T-helper 1 cell (primary cell): ENCODE data around the gene STPG3.
A peak's percentile ranks its signal among the peaks of the same experiment; 100 is the strongest.
"Not testable (repeated sequence)": the region's sequence is repeated elsewhere in the genome, so short reads cannot be mapped to it uniquely, and the experiment has no call there.

Experiments used
- DNase-seq, 5 donors: peaks; one replicate each; pipeline ENCODE4 v3.0.0-alpha.2; 2012 to 2020

STPG3 gene

GRCh38 chr9:137245450-137246421 is 5.3 kb upstream of the STPG3 start:
- no peak for DNase-seq

GRCh38 chr9:137247135-137247915 is 3.8 kb upstream of the STPG3 start:
- no peak for DNase-seq

DNA sequence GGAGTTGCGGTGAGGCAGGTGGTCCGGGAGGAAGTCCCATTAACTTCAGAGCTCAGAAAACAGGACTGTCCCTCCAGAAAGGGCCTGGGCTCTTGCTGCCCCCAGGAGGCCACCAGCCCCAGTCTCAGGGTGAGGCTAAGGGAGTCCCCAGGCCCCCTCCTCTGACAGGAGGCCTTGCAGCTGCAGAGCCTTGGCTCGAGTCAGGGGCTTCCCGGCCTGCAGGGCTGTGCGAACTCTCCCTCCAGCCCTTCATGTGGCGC is 3.2 kb upstream of the STPG3 start:
- no peak for DNase-seq

- DNase-seq = no peak
These were observed 525 bp upstream of the STPG3 start for GRCh38 chr9:137250329-137251193.

- no peak for DNase-seq
These were observed 593 bp downstream of the STPG3 start for GRCh38 chr9:137251490-137252268.

DNA sequence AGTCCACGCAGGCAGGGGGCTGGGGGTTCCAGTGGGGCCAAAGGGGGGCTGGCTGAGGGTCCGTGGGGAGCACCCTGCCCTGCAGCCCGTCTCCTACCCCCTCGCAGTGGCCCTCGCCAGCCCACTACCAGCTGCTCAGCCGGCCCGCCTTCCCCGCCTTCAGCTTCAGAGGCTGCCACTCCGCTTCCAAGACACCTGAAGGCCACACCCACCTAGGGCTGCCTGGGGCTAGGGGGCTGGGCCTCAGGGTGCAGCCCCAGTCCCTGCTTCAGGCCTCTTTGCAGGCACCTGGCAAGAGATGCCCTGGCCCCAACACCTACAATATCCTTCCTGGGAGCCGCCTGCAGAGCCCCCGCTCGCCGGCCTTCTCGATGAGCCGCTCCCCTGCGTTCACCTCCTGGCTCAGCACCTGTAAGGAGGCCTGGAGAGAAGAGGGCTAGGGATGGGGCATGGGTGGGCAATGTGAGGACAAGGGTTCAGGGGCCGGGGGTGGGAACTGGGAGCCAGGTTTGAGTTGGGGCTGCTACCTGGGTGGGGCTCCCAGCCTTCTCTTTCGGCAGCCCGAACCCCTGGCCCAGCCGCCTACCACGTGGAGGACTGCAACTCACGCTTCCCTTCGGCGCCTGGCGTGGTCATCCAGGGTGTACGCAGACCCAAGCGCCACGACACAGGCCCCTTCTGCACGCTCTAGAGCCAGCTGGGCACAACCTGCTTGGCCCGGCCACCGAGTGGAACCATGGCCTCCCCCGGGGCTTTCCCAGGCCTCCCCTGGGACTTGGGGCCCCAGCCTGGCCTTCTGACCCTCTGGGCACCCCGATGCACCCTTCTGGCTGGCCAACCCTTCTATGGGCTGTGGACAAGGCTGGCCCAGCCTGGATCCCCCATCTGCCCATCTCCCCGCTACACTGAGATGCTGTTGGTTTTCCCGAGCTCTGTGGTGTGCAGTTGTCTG is 1.7 kb downstream of the STPG3 start:
- no peak for DNase-seq

DNA sequence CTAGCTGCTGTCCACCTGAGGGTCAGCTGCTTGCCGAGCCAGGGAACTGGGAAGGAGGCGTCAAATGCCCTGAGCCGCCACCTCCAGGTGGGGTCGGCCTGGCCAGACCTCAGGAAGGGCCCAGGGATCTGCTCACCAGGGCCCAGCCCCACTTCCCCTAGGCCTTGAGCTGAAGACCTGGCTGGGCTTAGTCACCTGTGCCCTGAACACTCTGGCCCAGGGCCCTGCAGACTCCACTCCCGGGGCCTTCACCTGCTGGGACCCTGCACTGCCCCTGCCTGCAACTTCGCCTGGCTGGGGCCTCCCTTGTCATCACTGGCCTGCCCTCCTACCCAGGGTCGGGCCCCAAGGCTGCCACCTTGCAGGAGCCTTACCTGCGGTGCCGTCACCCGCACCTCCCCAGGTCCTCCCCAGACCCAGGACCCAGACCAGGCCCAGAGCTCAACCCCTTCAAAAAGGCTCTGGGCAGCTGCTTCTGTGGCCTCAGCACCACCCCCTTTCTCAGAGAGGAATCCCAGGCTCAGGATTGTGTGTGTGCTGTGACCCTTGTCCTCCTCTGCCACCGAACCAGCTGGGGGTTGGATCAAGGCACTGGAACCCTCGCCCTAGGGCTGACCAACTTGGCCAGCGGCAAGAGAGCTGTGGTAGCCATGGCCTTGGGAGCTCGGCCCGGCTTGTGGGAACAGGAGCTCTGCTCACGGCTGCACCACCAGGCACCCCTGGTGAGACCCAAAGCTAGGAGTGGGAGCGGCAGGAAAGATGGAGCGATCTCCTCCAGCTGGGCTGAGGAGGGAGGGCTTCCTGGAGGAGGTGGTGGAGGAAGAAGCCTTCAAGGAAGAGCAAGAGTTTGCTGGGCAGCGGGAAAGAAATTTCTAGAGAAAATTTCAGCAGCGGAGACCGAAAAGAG is 2.9 kb downstream of the STPG3 start:
- no peak for DNase-seq

- peak; percentile 90 to 97 (median 93) for DNase-seq
These were observed 3.8 kb downstream of the STPG3 start, which contains the start of gene NELFB for GRCh38 chr9:137254624-137255447. Gene NELFB (plus strand): TSS chr9:137255327.

DNA sequence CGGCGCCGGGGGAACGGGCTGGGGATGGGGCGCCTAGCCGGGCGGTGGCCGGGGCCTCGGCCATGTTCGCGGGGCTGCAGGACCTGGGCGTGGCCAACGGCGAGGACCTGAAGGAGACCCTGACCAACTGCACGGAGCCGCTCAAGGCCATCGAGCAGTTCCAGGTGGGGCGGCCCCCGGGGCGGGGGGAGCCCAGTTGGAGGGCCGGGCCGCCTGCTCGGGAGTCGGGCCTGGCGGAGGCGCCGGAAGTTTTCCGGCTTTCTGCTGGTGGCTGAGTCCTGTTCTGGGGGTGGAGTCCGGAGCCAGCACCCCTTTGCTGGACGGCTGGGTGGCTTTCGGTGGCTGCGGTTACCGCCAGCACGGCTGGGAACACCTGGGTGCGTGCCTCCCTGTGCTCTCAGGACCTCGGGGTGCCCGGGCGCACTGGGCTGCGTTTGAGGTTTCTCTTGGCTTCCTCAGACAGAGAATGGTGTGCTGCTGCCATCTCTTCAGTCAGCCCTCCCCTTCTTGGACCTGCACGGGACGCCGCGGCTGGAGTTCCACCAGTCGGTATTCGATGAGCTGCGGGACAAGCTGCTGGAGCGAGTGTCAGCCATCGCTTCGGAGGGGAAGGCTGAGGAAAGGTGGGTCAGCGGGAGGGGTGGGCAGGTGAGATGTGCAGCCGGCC is 4.5 kb downstream of the STPG3 start:
- DNase-seq = peak in 1 of 5 donors; percentile 33

DNA sequence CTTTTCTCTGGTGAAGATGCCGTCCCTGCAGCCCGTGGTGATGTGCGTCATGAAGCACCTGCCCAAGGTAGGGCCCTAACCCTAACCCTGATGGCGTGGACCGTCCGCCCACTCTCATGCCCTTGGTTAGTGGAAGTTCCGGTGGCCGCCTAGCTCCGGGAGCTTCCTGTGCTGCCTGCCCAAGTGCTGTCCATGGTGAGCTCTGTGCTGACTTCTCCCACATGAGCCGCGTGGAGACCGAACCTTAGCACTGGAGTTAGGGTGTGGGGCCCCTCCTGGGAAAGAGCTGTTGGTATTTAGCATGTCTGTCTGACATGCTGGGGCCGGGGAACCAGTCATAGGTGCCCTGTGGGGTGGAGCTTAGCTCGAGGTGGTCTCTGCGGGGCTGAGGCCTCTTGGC is 5.3 kb downstream of the STPG3 start:
- DNase-seq = no peak

- no peak for DNase-seq
These were observed 5.8 kb downstream of the STPG3 start for GRCh38 chr9:137256856-137257255.

GRCh38 chr9:137262173-137262908 is 11.3 kb downstream of the STPG3 start:
- DNase-seq = not testable (repeated sequence)

DNA sequence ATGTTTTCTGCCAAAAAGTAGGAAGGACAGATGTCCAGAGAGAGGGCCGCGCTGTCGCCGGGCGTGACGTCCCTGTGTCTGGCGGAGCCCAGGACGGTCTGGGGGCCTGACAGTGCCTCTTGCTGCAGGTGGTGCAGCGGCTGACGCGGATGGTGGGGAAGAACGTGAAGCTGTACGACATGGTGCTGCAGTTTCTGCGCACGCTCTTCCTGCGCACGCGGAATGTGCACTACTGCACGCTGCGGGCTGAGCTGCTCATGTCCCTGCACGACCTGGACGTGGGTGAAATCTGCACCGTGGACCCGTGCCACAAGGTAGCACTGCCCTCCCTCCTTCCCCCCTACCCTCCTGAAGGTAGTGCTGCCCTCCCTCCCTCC is 11.8 kb downstream of the STPG3 start:
- DNase-seq = no peak

GRCh38 chr9:137263506-137263905 is 12.4 kb downstream of the STPG3 start:
- DNase-seq = no peak

GRCh38 chr9:137264067-137264466 is 13.0 kb downstream of the STPG3 start:
- no peak for DNase-seq

DNA sequence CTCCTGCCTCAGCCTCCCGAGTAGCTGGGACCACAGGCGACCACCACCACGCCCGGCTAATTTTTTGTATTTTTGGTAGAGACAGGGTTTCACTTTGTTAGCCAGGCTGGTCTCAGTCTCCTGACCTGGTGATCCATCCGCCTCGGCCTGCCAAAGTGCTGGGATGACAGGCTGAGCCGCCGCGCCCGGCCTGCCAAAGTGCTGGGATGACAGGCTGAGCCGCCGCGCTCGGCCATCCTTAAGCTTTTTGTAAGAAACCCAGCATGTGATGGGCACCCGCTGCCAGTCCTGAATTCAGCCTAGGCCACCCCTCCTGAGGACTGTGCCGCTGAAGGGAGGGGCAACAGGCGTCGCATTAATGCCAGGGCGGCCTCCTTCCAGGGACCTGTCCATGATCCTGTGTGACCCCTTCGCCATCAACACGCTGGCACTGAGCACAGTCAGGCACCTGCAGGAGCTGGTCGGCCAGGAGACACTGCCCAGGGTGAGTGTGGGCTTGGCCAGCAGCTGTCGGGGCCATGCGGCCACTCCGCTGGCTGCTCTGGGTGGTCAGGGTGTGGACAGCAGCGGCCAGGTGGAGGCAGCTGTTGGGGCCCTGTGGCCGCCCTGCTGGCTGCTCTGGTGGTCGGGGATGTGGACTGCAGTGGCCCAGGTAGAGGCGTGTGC is 14.5 kb downstream of the STPG3 start:
- DNase-seq = no peak

DNA sequence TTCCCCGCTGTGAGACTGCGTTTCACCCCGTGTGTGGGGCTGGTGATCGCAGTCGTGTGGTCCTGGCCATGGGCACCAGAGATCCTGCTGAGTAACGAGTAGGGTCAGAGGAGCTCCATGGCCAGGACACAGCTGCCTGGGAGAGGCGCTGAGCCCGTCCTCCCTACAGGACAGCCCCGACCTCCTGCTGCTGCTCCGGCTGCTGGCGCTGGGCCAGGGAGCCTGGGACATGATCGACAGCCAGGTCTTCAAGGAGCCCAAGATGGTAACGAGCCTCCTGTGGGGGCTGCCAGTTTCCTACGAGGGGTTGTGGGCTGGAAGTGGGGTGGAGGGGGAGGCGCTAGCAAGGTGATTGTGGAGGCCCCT is 15.1 kb downstream of the STPG3 start:
- no peak for DNase-seq
